ENCODE data around the gene TMPRSS6.

Gene TMPRSS6

DNA sequence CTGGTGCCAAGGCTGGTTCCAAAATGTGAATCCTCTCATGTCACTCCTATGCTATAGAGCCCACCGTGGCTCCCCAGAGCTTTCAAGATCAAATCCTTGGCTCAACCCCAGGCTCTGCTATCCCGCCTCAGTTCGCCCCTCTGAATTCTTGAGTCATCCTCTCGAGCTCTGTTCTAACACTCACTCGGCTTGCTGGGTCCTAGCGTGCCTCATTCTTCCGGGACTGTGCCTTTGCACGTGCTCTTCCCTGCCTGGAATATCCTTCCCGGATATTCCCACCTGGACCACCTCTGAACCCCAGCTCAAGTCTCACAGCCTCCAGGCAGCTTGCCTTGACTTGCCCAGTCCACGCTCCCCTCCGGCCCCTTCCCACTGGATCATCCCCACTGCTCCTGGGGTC, 45.0 kb downstream of the TMPRSS6 start:
- no peak for DNase-seq

GRCh38 chr22:37063431-37064420, 45.8 kb downstream of the TMPRSS6 start:
- DNase-seq = no peak

DNA sequence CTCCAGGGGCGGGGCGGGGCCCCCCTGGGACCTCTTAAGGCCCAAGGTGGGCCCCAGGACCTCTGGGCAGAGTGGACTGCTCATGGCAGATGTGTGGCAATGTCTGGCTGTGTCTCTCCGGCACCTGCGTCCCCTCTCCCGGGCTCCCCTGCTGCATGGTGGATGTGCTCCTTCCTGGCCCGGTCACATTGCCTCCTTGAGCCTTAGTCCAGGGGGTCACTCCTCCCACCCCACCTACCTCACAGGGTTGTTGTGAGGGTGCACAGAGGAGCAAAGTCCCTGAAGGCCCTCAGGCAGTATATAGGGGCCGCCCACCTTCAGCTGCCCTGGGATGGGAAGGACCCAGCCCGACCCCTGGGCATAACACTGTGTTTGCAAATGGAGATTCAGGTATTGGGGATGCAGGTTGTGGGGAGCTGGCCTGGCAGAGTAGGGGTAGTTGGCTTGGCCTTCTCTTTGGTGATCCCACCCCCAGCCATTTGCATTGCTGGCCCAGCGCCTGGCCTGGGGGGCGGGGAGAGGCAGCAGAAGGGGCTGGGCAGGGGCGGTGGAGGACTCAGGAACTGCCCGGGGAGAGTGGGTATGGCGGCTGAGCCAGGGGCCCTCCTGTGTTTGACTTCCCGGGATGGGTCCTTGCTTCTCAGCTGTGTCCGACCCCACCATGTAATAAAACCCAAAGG, 46.7 kb downstream of the TMPRSS6 start:
- no peak for DNase-seq

DNA sequence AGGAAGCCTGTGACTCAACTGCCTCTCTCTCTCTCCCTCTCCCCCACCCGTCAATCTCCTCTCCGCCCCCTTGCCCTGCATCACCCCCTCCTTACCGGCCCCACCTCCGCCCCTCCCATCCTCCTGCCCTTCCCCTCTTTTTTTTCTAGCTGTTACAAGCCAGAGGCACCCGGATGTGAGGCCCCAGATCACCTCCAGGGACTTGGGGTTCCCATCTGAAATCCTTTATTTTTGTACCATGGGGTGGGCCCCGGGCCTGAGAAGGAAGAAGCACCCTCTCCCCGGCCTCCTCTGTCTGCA, 47.2 kb downstream of the TMPRSS6 start:
- no peak for DNase-seq

DNA sequence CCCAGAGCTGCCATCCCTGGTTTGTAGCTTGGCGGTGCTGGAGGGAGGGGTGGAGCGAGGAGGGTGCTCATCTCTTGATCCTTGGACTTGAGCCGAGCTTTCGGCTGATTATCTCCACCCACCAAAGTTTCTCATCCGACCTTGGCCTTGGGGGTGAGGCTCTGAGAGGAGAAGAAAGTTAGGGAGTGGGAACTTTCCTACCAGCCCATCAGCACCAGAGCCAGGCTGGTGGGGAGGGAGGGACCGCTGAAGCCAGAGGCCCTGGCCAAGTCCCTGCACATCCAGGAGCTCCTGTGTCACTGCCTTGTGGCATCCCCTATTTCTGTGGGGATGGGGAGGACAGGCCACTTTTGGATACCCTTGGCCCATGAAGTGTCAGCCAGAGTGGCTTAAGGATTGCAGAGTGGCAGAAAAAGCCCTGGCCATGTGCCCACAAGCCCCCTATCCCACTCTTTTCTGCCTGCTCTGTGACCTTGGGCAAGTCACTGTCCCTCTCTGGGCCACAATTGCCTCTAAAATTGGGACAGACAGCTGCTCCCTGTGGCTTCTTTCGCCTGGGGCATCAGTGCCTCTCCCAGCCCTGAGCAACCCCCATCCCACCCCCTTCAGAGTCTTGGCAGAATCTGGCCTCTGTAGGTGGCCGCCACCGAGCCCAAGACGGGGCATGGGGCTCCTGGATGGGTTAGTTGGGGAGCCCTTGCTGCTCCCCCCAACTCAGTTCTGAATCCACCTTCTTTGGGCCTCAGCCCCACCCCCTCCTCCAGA, 47.7 kb downstream of the TMPRSS6 start:
- no peak for DNase-seq

- DNase-seq = no peak
Measured at GRCh38 chr22:37060801-37061610, 48.5 kb downstream of the TMPRSS6 start.

GRCh38 chr22:37059876-37060449, 49.5 kb downstream of the TMPRSS6 start:
- no peak for DNase-seq

DNA sequence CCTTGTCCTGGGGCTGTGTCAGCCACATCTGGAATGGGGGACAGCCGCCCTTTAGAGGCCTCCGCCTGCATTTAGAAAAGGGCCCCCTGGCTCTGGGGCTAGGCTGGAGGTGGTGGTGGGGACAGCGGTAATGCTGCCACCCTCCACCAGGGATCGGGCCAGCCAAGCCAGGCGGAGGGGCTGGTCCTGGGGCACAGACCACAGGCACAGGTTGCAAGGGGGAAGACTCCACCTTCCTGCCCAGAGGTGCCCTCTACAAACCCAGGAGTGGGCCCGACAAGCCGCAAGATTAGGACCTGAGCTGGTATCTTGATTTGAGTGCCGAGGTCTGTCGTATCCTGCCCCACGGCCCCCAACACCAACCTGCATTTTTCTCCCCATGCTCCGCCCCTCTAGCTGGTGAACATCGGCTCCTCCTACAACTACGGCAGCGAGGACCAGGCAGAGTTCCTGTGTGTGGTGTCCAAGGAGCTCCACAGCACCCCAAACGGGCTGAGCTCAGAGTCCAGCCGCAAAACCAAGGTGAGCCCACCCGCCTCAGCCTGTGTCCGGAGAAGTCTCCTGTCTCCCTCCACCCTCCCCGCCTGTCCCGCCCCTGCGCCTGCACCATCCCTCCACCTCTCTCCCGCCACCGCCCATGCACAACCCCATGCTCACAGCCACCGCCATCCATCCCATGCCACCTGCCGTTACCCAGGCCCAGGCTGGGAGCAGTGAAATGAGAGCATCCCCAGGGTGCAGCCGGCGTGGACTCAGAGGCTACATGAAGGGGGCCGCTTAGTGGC, 50.4 kb downstream of the TMPRSS6 start:
- DNase-seq = no peak

DNA sequence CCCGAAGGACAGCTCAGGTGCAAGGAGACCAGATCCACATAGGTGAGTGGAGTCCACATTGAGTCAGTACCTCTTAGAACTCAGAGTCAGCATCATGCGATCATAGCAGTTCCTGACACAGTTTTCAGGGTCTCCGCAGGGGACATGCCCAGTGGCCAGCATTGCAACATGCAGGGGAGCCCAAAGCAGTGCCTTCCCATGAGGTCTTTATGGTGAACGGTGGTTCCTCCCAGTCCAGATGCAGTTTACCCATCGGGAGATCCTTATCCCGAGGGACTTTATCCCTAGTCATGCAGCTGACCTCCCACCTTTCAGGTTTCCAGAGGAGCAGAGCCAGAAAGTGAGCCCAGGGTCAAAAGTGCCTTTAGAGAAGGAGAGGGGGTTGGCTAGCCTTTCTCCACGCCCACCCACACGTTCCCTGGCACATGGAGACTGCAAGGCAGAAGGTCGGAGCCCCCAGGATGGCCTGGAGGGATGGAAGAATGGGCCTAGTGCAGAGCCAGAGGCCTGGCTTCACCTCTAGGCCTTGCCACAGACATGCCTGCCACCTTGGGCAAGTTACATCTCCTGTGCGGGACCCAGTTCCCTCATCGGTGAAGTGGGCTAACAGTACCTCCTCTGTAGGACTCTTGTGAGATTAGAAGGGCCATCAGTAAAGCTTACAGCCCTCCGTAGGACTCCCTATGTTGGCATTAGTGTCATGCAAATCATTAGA, 51.6 kb downstream of the TMPRSS6 start:
- no peak for DNase-seq

GRCh38 chr22:37057226-37057625, 52.3 kb downstream of the TMPRSS6 start:
- no peak for DNase-seq

- no peak for DNase-seq
Measured at GRCh38 chr22:37056246-37056645, 53.3 kb downstream of the TMPRSS6 start.

- DNase-seq = no peak
Measured at GRCh38 chr22:37054600-37055365, 54.7 kb downstream of the TMPRSS6 start.

GRCh38 chr22:37054056-37054395, 55.5 kb downstream of the TMPRSS6 start:
- DNase-seq = no peak

DNA sequence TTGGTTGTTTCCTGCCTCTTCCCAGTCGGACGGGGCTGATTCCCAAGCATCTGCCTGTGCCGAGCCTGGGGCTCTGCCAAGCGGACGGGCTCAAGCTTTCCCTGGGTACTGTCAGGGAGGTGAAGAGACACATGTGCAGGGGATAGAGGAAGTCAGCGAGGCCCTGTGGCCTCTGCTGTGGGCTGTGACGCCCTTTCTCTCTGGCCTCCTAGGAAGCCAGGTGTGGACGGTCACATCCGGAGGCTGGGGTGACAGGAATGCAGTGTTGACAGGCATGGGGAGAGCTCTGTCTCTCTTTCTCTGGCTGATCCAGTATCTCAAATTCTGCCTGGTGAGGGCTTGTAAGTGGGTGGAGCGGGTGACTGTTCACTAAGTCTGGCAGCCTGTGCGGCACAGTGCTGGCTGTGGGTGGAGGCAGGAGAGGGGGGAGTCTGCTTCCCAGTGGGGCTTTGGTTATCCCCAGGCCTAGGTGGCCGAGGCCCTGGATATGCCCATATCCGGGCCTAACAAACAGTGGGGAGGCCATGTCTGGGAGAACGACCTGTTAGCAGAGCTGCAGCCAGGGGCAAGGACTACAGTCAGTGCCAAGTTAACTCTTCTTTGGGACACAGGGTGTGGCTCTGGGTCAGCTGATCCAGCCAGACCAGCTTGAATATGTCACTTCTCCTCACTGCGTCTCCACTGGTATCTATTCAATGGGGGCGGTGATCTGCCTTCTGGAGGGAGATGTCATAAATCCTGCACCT, 56.0 kb downstream of the TMPRSS6 start:
- no peak for DNase-seq

GRCh38 chr22:37052386-37053309, 56.9 kb downstream of the TMPRSS6 start:
- no peak for DNase-seq

- DNase-seq = peak; percentile 79
Measured at GRCh38 chr22:37051391-37052385, 57.8 kb downstream of the TMPRSS6 start, which contains the start of gene KCTD17. Gene KCTD17 (plus strand): TSS chr22:37051742. CDS start chr22:37051761, 19 bp downstream.

All from fibroblast of skin of scalp (primary cell).